Neural cell (in vitro differentiated cells): Measurements from ENCODE around the gene SP3. TPM values are rescaled to one million over a fixed set of nuclear protein-coding genes. Genes with fewer than 3 reads are reported as not detected.

ENCODE experiments used
- H2AFZ ChIP-seq: fragments of 200-600, 300-800 bp; sonication (generic), shearing (Covaris generic); 2 replicates; pipeline ENCODE4 v1.6.0; 2014; ENCODE audit warnings: low read depth, mild to moderate bottlenecking, antibody characterized with exemption, low read length, moderate library complexity
- H3F3A ChIP-seq: fragments of 200-600 bp; shearing (Covaris generic); 2 replicates; pipeline ENCODE4 v1.6.1; 2016; ENCODE audit warnings: mild to moderate bottlenecking, moderate library complexity, mixed read lengths, antibody characterized with exemption, low read length; ENCODE audit not compliant: insufficient read depth, poor library complexity, severe bottlenecking
- H3K27ac ChIP-seq: fragments of 200-600, 300-800 bp; sonication (generic), shearing (Covaris generic); 2 replicates; pipeline ENCODE4 v1.5.1; 2014; ENCODE audit warnings: mild to moderate bottlenecking, low read length, moderate library complexity
- H3K27me3 ChIP-seq: fragments of 300-800, 200-600 bp; sonication (generic), shearing (Covaris generic); 2 replicates; pipeline ENCODE4 v1.6.0; 2014; ENCODE audit warnings: mild to moderate bottlenecking, low read depth, low read length, moderate library complexity; ENCODE audit not compliant: insufficient read depth
- H3K36me3 ChIP-seq: fragments of 300-800, 200-600 bp; sonication (generic), shearing (Covaris generic); 2 replicates; pipeline ENCODE4 v1.5.1; 2014; ENCODE audit warnings: mild to moderate bottlenecking, antibody characterized with exemption, low read length, moderate library complexity; ENCODE audit not compliant: insufficient read depth
- H3K4me2 ChIP-seq: fragments of 300-800, 200-600 bp; sonication (generic), shearing (Covaris generic); 2 replicates; pipeline ENCODE4 v1.6.0; 2014; ENCODE audit warnings: mild to moderate bottlenecking, low read length
- H3K4me3 ChIP-seq: fragments of 300-800, 200-600 bp; sonication (generic), shearing (Covaris generic); 2 replicates; pipeline ENCODE4 v1.5.1; 2014; ENCODE audit warnings: mild to moderate bottlenecking, low read length, moderate library complexity
- H3K79me2 ChIP-seq: fragments of 200-600 bp; shearing (Covaris generic); replicated peaks from 2 replicates; pipeline ENCODE4 v1.6.0; 2014; ENCODE audit warnings: mild to moderate bottlenecking, low read length, moderate library complexity; ENCODE audit not compliant: insufficient read depth
- H3K9ac ChIP-seq: fragments of 300-800, 200-600 bp; sonication (generic), shearing (Covaris generic); 2 replicates; pipeline ENCODE4 v1.6.1; 2016; ENCODE audit warnings: mild to moderate bottlenecking, low read length, mixed read lengths
- H3K9me2 ChIP-seq: fragments of 200-600 bp; shearing (Covaris generic); 2 replicates; pipeline ENCODE4 v1.6.1; 2016; ENCODE audit warnings: mild to moderate bottlenecking, low read length, mixed read lengths; ENCODE audit not compliant: insufficient read depth
- H3K9me3 ChIP-seq: fragments of 200-600, 300-800 bp; sonication (generic), shearing (Covaris generic); 2 replicates; pipeline ENCODE4 v1.6.1; 2016; ENCODE audit warnings: mild to moderate bottlenecking, mixed run types, low read length, moderate library complexity, mixed read lengths
- H4K20me1 ChIP-seq: fragments of 200-600 bp; shearing (Covaris generic); 2 replicates; pipeline ENCODE4 v1.6.1; 2016; ENCODE audit warnings: mild to moderate bottlenecking, mixed run types; ENCODE audit not compliant: insufficient read depth
- CTCF ChIP-seq: fragments of 450-650 bp; IDR thresholded peaks from 2 replicates; pipeline ENCODE4 v1.5.1; 2014; ENCODE audit warnings: antibody characterized with exemption, mild to moderate bottlenecking, moderate library complexity; ENCODE audit not compliant: poor library complexity, severe bottlenecking
- EP300 ChIP-seq: fragments of 450-650 bp; conservative IDR thresholded peaks from 2 replicates; pipeline ENCODE4 v1.6.1; 2014; ENCODE audit warnings: antibody characterized with exemption, mild to moderate bottlenecking, moderate library complexity; ENCODE audit not compliant: poor library complexity, severe bottlenecking
- EZH2 ChIP-seq: fragments of 200-600, 300-800 bp; shearing (Covaris generic), sonication (generic); IDR thresholded peaks from 2 replicates; pipeline ENCODE4 v1.6.1; 2014; ENCODE audit warnings: antibody characterized with exemption, low read length, borderline replicate concordance, mild to moderate bottlenecking; ENCODE audit not compliant: insufficient read depth, poor library complexity, severe bottlenecking
- MXI1 ChIP-seq: fragments of 450-650 bp; conservative IDR thresholded peaks from 2 replicates; pipeline ENCODE4 v1.6.1; 2014; ENCODE audit warnings: antibody characterized with exemption, mild to moderate bottlenecking; ENCODE audit not compliant: poor library complexity, severe bottlenecking
- POLR2AphosphoS5 ChIP-seq: IDR thresholded peaks from 2 replicates; pipeline ENCODE4 v1.6.1; 2012
- RAD21 ChIP-seq: fragments of 450-650 bp; conservative IDR thresholded peaks from 2 replicates; pipeline ENCODE4 v1.6.1; 2014; ENCODE audit warnings: antibody characterized with exemption, mild to moderate bottlenecking, moderate library complexity
- REST ChIP-seq: IDR thresholded peaks from 2 replicates; pipeline ENCODE4 v1.6.1; 2012; ENCODE audit warnings: borderline replicate concordance
- SMC3 ChIP-seq: fragments of 450-650 bp; conservative IDR thresholded peaks from 2 replicates; pipeline ENCODE4 v1.6.1; 2014; ENCODE audit warnings: antibody characterized with exemption, mild to moderate bottlenecking, moderate library complexity; ENCODE audit not compliant: poor library complexity
- TAF1 ChIP-seq: IDR thresholded peaks from 2 replicates; pipeline ENCODE4 v1.6.1; 2012; ENCODE audit warnings: low read depth
- polyA plus RNA-seq: library from polyadenylated mRNA; depleted of rRNA; stranded (reverse); fragments of >200 nt; gene quantifications from 2 replicates; pipeline ENCODE4 v1.2.3, GENCODE V29; 2014

Gene SP3
- polyA plus RNA-seq, 1 donor from 2014 or later: 57.8 TPM

GRCh38 chr2:173935305-173935704 lies 29.9 kb downstream of the SP3 start:
- Histone ChIP-seq H3K9me3 (no peaks in the 10 kb centered on the region), H3K79me2 (peaks cover 94% of the 10 kb centered on the region), H3K27me3 (no peaks in the 10 kb centered on the region), H3K9me2 (no peaks in the 10 kb centered on the region), H4K20me1 (no peaks in the 10 kb centered on the region), H3K9ac (no peak overlapping the region), H3K27ac (no peak overlapping the region), H3F3A (no peaks in the 10 kb centered on the region), H3K36me3 (no peaks in the 10 kb centered on the region), H3K4me2 (no peak overlapping the region), H3K4me3 (no peak overlapping the region), H2AFZ (no peak overlapping the region)
- TF ChIP-seq MXI1 (no peak), POLR2AphosphoS5 (no peak), SMC3 (no peak), EZH2 (no peak), RAD21 (no peak), EP300 (no peak), TAF1 (no peak), CTCF (no peak), REST (no peak)

- Histone ChIP-seq H3K9me2 (no peaks in the 10 kb centered on the region), H3F3A (no peaks in the 10 kb centered on the region), H4K20me1 (no peaks in the 10 kb centered on the region), H3K36me3 (no peaks in the 10 kb centered on the region), H3K27ac (no peak overlapping the region), H3K9me3 (no peaks in the 10 kb centered on the region), H3K4me3 (no peak overlapping the region), H3K79me2 (peaks cover 94% of the 10 kb centered on the region), H2AFZ (no peak overlapping the region), H3K27me3 (no peaks in the 10 kb centered on the region), H3K4me2 (no peak overlapping the region), H3K9ac (no peak overlapping the region)
- TF ChIP-seq SMC3: no peak
- no peak for TF ChIP-seq REST
- no peak for TF ChIP-seq EP300
- TF ChIP-seq RAD21: no peak
- TF ChIP-seq CTCF: no peak
- TF ChIP-seq TAF1: no peak
- no peak for TF ChIP-seq POLR2AphosphoS5
- no peak for TF ChIP-seq EZH2
- TF ChIP-seq MXI1: no peak
Observed at GRCh38 chr2:173934895-173935294, 30.3 kb downstream of the SP3 start.
